Gastroesophageal sphincter (tissue), 3 donors: Measurements from ENCODE around the gene SYNDIG1.

Source experiments
- CTCF ChIP-seq, 4 experiments: fragments of 200-600 bp in 2 of 4; fragments of 450-650 bp in 2 of 4; sonication (generic) in 1 of 4; IDR thresholded peaks; one replicate each; pipeline ENCODE4 v1.5.1; 2017 to 2019; ENCODE audit warnings: antibody characterized with exemption in 4 of 4, mild to moderate bottlenecking in 2 of 4, moderate library complexity in 2 of 4
- EP300 ChIP-seq: sonication (generic); formaldehyde crosslinking; IDR thresholded peaks from one replicate; pipeline ENCODE4 v1.6.1; 2017; ENCODE audit warnings: antibody characterized with exemption, mild to moderate bottlenecking
- POLR2A ChIP-seq, 2 donors: fragments of 450-650 bp; IDR thresholded peaks; one replicate each; pipeline ENCODE4 v1.6.1; 2017; ENCODE audit warnings: antibody characterized with exemption in 2 of 2, mild to moderate bottlenecking in 2 of 2, moderate library complexity in 1 of 2
- POLR2AphosphoS5 ChIP-seq: sonication (generic); formaldehyde crosslinking; IDR thresholded peaks from one replicate; pipeline ENCODE4 v1.6.1; 2017; ENCODE audit warnings: antibody characterized with exemption

- TF ChIP-seq CTCF (IDR thresholded peaks at IDR 0.05) (no peak), POLR2A (IDR thresholded peaks at IDR 0.05) (no peak), POLR2AphosphoS5 (no peak), EP300 (no peak)
Observed at GRCh38 chr20:24617757-24618450, 148.5 kb downstream of the SYNDIG1 start.
